PFSK-1 (cell line): ENCODE data around the gene MTURN.

Experiments used
- FOXP2 ChIP-seq: optimal IDR thresholded peaks from 2 replicates; pipeline ENCODE3; 2011; ENCODE audit warnings: borderline replicate concordance, control low read depth, inconsistent platforms; ENCODE audit not compliant: insufficient read depth; ENCODE audit errors: extremely low read length, extremely low read depth
- POLR2AphosphoS5 ChIP-seq: IDR thresholded peaks from 2 replicates; pipeline ENCODE4 v1.6.1; 2012; ENCODE audit warnings: low read depth, mild to moderate bottlenecking, control low read depth, low read length, moderate library complexity
- SIN3A ChIP-seq: IDR thresholded peaks from 2 replicates; pipeline ENCODE4 v1.6.1; 2012; ENCODE audit warnings: mild to moderate bottlenecking, low read length, moderate library complexity, borderline replicate concordance; ENCODE audit not compliant: insufficient read depth
- TAF1 ChIP-seq: IDR thresholded peaks from 2 replicates; pipeline ENCODE4 v1.6.1; 2012; ENCODE audit warnings: low read length, control low read depth, borderline replicate concordance; ENCODE audit not compliant: insufficient read depth
- TF ChIP-seq, protein P1 (sequence below), 2 experiments: IDR thresholded peaks; 2 replicates each; pipeline versions ENCODE4 v1.6.1 to v1.8.0; 2011 to 2012; ENCODE audit warnings: low read depth in 2 of 2, low read length in 2 of 2, control low read depth in 1 of 2, inconsistent platforms in 1 of 2, mild to moderate bottlenecking in 1 of 2, moderate library complexity in 1 of 2; ENCODE audit not compliant: insufficient read depth in 1 of 2

The MTURN gene

DNA sequence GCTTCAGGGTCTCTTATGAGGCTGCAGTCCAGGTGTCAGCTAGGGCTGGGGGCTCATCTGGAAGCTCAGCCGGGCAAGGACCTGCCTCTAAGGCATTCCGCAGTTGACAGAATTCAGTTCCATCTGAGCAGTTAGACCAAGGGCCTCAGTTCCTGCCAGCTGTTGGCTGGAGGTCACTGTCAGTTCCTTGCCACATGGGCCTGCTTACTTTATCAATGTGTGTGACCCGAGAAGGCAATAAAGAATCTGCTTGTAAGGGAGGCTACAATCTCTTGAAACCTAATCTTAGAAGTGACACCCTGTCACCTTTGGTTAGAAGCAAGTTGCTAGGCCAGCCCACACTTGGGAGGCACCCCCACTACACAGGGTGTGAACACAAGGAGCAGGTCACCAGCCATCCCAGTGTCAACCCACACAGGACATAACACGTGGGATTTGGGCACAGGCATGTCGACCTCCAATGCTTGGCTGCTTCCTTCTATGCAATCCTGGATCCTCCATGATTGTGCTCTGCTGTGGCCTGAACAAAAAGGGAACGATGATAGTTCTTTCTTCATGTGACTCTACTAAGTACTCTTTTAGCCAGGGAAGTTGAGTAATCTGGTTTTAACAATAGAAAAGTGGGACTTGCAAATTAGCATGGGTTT is 41.8 kb downstream of the MTURN start:
- TF ChIP-seq FOXP2 (no peak), POLR2AphosphoS5 (no peak), SIN3A (no peak), TAF1 (no peak)
- TF ChIP-seq, protein P1, sequence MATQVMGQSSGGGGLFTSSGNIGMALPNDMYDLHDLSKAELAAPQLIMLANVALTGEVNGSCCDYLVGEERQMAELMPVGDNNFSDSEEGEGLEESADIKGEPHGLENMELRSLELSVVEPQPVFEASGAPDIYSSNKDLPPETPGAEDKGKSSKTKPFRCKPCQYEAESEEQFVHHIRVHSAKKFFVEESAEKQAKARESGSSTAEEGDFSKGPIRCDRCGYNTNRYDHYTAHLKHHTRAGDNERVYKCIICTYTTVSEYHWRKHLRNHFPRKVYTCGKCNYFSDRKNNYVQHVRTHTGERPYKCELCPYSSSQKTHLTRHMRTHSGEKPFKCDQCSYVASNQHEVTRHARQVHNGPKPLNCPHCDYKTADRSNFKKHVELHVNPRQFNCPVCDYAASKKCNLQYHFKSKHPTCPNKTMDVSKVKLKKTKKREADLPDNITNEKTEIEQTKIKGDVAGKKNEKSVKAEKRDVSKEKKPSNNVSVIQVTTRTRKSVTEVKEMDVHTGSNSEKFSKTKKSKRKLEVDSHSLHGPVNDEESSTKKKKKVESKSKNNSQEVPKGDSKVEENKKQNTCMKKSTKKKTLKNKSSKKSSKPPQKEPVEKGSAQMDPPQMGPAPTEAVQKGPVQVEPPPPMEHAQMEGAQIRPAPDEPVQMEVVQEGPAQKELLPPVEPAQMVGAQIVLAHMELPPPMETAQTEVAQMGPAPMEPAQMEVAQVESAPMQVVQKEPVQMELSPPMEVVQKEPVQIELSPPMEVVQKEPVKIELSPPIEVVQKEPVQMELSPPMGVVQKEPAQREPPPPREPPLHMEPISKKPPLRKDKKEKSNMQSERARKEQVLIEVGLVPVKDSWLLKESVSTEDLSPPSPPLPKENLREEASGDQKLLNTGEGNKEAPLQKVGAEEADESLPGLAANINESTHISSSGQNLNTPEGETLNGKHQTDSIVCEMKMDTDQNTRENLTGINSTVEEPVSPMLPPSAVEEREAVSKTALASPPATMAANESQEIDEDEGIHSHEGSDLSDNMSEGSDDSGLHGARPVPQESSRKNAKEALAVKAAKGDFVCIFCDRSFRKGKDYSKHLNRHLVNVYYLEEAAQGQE (IDR thresholded peaks at IDR 0.05; ENCODE audit: insufficient read depth in 1 of 2, low read depth in 2 of 2, low read length in 2 of 2): no peak

DNA sequence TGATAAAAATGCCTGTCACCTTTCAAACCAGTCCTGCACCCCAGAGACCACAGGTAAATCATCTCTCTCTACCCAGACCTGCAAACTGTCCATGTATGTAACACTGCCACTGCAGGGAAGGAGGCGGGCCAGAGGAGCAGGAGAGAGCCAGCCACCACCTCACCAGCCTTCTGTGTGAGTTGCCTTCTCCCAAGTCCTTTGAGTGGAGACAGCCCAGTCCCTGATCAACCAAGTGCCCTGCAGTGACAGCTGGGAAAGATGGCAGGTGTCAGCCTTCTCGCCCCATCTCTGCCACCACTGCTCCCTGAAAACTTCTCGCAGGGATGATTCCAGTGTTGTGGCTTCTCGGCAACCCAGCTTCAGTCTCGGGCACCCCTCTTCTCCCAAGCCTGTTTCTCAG is 42.4 kb downstream of the MTURN start:
- TF ChIP-seq SIN3A (no peak), FOXP2 (no peak), POLR2AphosphoS5 (no peak), TAF1 (no peak)
- TF ChIP-seq, protein P1 (IDR thresholded peaks at IDR 0.05; ENCODE audit: insufficient read depth in 1 of 2, low read depth in 2 of 2, low read length in 2 of 2): no peak

DNA sequence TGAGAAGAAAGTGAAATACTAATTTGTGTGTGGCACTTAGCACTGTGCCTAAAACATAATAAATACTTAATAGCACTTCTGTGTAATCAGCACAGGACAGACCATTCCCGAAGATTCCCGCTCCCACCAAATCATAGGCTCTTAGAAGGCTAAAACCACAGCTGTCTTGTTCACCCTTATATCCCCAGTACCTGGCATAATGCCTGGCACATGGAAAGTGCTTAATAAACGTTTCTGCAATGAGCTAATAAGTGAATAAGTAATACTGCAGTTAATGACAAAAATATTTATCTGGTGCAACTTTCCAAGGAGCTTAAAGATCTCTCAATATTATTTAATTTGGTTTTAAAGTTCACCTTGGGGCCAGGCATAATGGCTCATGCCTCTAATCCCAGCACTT is 43.2 kb downstream of the MTURN start:
- TF ChIP-seq FOXP2 (no peak), TAF1 (no peak), SIN3A (no peak), POLR2AphosphoS5 (no peak)
- TF ChIP-seq, protein P1 (IDR thresholded peaks at IDR 0.05; ENCODE audit: insufficient read depth in 1 of 2, low read depth in 2 of 2, low read length in 2 of 2): no peak

DNA sequence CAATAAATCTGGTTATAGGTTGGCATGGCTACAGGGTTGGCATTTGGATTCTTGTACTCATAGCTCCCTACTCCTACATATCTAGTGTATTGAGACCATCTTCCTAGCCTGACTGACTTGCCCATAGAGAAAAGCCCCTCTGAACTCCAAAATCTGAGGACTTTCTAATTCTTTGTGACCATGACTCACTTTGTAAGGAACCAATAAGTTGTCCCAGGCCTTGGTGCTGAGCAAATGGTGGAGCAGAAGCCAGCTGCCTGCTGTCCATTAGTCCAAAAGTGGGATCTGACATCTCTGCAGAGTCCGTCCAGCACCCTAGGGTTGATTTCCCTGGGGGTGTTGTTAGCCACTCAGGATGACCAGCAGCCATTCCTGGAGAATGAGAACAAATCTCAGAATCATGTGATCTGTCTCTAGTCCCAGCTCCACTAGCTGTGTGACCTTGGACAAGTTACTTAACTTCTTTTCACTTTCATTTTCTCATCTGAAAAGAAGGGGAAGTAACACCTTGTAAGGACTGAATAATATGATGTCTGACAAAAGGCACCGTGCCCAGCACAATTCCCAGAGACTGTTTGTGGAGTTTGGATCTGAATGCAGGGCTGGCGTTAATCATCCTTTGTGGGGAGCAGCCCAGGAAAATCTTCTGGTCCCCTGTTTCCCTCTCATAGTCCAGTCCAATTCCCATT is 44.1 kb downstream of the MTURN start:
- TF ChIP-seq FOXP2 (no peak), SIN3A (no peak), POLR2AphosphoS5 (no peak), TAF1 (no peak)
- TF ChIP-seq, protein P1 (IDR thresholded peaks at IDR 0.05; ENCODE audit: insufficient read depth in 1 of 2, low read depth in 2 of 2, low read length in 2 of 2): no peak
